ENCODE data around the gene YEATS2. TPM values are rescaled to one million over a fixed set of nuclear protein-coding genes. Genes with fewer than 3 reads are reported as not detected.

Gene YEATS2
- total RNA-seq, 1 experiment from 2014 or later = 31.0 TPM

GRCh38 chr3:183837894-183838293, 140.3 kb downstream of the YEATS2 start:
- Histone ChIP-seq H3K36me3 (ENCODE audit: low read depth, low read length) (peaks cover 32% of the 10 kb centered on the region), H3K9me2 (replicated peaks; ENCODE audit: low read length) (no peaks in the 10 kb centered on the region), H3K27me3 (ENCODE audit: low read length) (no peaks in the 10 kb centered on the region), H3K9ac (ENCODE audit: low read length) (no peak overlapping the region), H3K4me3 (ENCODE audit: low read length) (no peak overlapping the region), H3F3A (ENCODE audit: low read length, unreplicated experiment) (no peaks in the 10 kb centered on the region), H3K4me1 (ENCODE audit: insufficient read depth, low read length) (no peaks in the 10 kb centered on the region), H2AFZ (ENCODE audit: low read length) (no peak overlapping the region), H4K20me1 (ENCODE audit: low read length) (no peaks in the 10 kb centered on the region), H3K27ac (ENCODE audit: low read length) (no peak overlapping the region), H3K4me2 (ENCODE audit: low read length) (no peak overlapping the region), H3K9me3 (ENCODE audit: low read length) (no peaks in the 10 kb centered on the region), H3K79me2 (ENCODE audit: low read length) (no peaks in the 10 kb centered on the region)
- ATAC-seq (no peak), DNase-seq (no peak)
- intact Hi-C loops (cut with micrococcal nuclease) = no loop called here
- BruUV-seq (replicated peaks) = no TSS peak
- no peak for TF ChIP-seq EZH2phosphoT487 (IDR thresholded peaks at IDR 0.05; ENCODE audit: borderline replicate concordance, low read length)
- POLR2A ChIA-PET (ENCODE audit: unreplicated experiment) = no interaction called here
- CTCF ChIA-PET = no interaction called here

GRCh38 chr3:183839751-183840150, 142.2 kb downstream of the YEATS2 start:
- Histone ChIP-seq H3K9me2 (replicated peaks; ENCODE audit: low read length) (no peaks in the 10 kb centered on the region), H3K9me3 (ENCODE audit: low read length) (no peaks in the 10 kb centered on the region), H3F3A (ENCODE audit: low read length, unreplicated experiment) (peaks cover 6% of the 10 kb centered on the region), H3K4me1 (ENCODE audit: insufficient read depth, low read length) (peaks cover 8% of the 10 kb centered on the region), H4K20me1 (ENCODE audit: low read length) (no peaks in the 10 kb centered on the region), H3K4me3 (ENCODE audit: low read length) (no peak overlapping the region), H3K36me3 (ENCODE audit: low read depth, low read length) (peaks cover 27% of the 10 kb centered on the region), H2AFZ (ENCODE audit: low read length) (no peak overlapping the region), H3K9ac (ENCODE audit: low read length) (no peak overlapping the region), H3K27me3 (ENCODE audit: low read length) (no peaks in the 10 kb centered on the region), H3K79me2 (ENCODE audit: low read length) (no peaks in the 10 kb centered on the region), H3K27ac (ENCODE audit: low read length) (no peak overlapping the region), H3K4me2 (ENCODE audit: low read length) (no peak overlapping the region)
- CTCF ChIA-PET = no interaction called here
- TF ChIP-seq EZH2 (IDR thresholded peaks at IDR 0.05; ENCODE audit: low read length, unreplicated experiment) = no peak
- no peak for TF ChIP-seq EZH2phosphoT487 (IDR thresholded peaks at IDR 0.05; ENCODE audit: borderline replicate concordance, low read length)
- no peak for TF ChIP-seq CTCF (conservative IDR thresholded peaks at IDR 0.05; ENCODE audit: low read depth, low read length)
- POLR2A ChIA-PET (ENCODE audit: unreplicated experiment) = no interaction called here
- DNase-seq (no peak), ATAC-seq (no peak)
- intact Hi-C loops (cut with micrococcal nuclease) = no loop called here
- no TSS peak for BruUV-seq (replicated peaks)

- ChIA-PET CTCF (interaction anchor here (0.6 to 0.7 kb wide), 2 partner anchors 36 to 459 kb away, joined by 4 read pairs; no protein-coding TSS in a partner anchor), POLR2A (ENCODE audit: unreplicated experiment) (interaction anchor here (0.6 kb wide), 1 partner anchor 290 kb away, joined by 3 read pairs; the partner anchor contains the start of gene EIF2B5)
- peaks cover 11% of the 10 kb centered on the region; the same call in 1 of the 2 replicates for H3K79me2 ChIP-seq (ENCODE audit: low read length)
- intact Hi-C loops (cut with micrococcal nuclease) = loop anchor here (2.0 kb wide), 1 partner anchor 20 kb away; the partner anchor contains the start of gene MAP6D1
- H3K4me3 ChIP-seq (ENCODE audit: low read length) = no peak overlapping the region
- TF ChIP-seq EZH2phosphoT487 (IDR thresholded peaks at IDR 0.05; ENCODE audit: borderline replicate concordance, low read length) (no peak), CTCF (conservative IDR thresholded peaks at IDR 0.05; ENCODE audit: low read depth, low read length) (no peak), EZH2 (IDR thresholded peaks at IDR 0.05; ENCODE audit: low read length, unreplicated experiment) (no peak)
- H3K4me2 ChIP-seq (ENCODE audit: low read length) = peak overlapping the region; percentile 71
- H3K9me2 ChIP-seq (replicated peaks; ENCODE audit: low read length) = no peaks in the 10 kb centered on the region
- ATAC-seq (peak; percentile 71), DNase-seq (peak; percentile 87)
- H3F3A ChIP-seq (ENCODE audit: low read length, unreplicated experiment) = peaks cover 14% of the 10 kb centered on the region
- no peaks in the 10 kb centered on the region for H3K27me3 ChIP-seq (ENCODE audit: low read length)
- no peak overlapping the region for H3K9ac ChIP-seq (ENCODE audit: low read length)
- H3K9me3 ChIP-seq (ENCODE audit: low read length) = no peaks in the 10 kb centered on the region
- H3K27ac ChIP-seq (ENCODE audit: low read length) = peak overlapping the region; percentile 69
- H4K20me1 ChIP-seq (ENCODE audit: low read length) = no peaks in the 10 kb centered on the region
- H3K36me3 ChIP-seq (ENCODE audit: low read depth, low read length) = peaks cover 20% of the 10 kb centered on the region
- no TSS peak for BruUV-seq (replicated peaks)
- H2AFZ ChIP-seq (ENCODE audit: low read length) = no peak overlapping the region
- peaks cover 22% of the 10 kb centered on the region for H3K4me1 ChIP-seq (ENCODE audit: insufficient read depth, low read length)
Measured at GRCh38 chr3:183844606-183845005, 147.0 kb downstream of the YEATS2 start.

Measured in PC-3 (cell line).